Prostate gland (tissue), 2 donors: ENCODE data around the gene FUT7. TPM values are rescaled to one million over a fixed set of nuclear protein-coding genes. Genes with fewer than 3 reads are reported as not detected.
A peak's percentile ranks its signal among the peaks of the same experiment; 100 is the strongest.

Experiments used
- DNase-seq: peaks from one replicate; pipeline ENCODE4 v3.0.0-alpha.2; 2019; ENCODE audit warnings: low spot score
- H3K27ac ChIP-seq, 2 donors: fragments of 200-600 bp; sonication (generic); 2 replicates each; pipeline ENCODE4 v1.5.1; 2017 to 2019
- H3K27me3 ChIP-seq: fragments of 200-600 bp; sonication (generic); replicated peaks from 2 replicates; pipeline ENCODE4 v1.5.1; 2019; ENCODE audit not compliant: insufficient read depth
- H3K36me3 ChIP-seq, 2 donors: fragments of 200-600 bp; sonication (generic); 1 replicate in 1 of 2; 2 replicates in 1 of 2; pipeline versions ENCODE4 v1.5.1 to v1.8.1; 2017 to 2019
- H3K4me1 ChIP-seq: fragments of 200-600 bp; sonication (generic); replicated peaks from 2 replicates; pipeline ENCODE4 v1.5.1; 2019
- H3K4me3 ChIP-seq, 2 donors: fragments of 200-600 bp; sonication (generic); 2 replicates each; pipeline ENCODE4 v1.5.1; 2017 to 2019
- H3K9me3 ChIP-seq: fragments of 200-600 bp; sonication (generic); 2 replicates; pipeline ENCODE4 v1.5.1; 2017
- CTCF ChIP-seq, 4 experiments: fragments of 200-600 bp in 2 of 4; fragments of 450-650 bp in 2 of 4; sonication (generic) in 2 of 4; IDR thresholded peaks; 1 replicate in 3 of 4; 2 replicates in 1 of 4; pipeline ENCODE4 v1.5.1; 2016 to 2019; ENCODE audit warnings: antibody characterized with exemption in 4 of 4, mild to moderate bottlenecking in 2 of 4, moderate library complexity in 2 of 4
- POLR2A ChIP-seq: fragments of 450-650 bp; IDR thresholded peaks from one replicate; pipeline ENCODE4 v1.6.1; 2016; ENCODE audit warnings: antibody characterized with exemption, mild to moderate bottlenecking
- POLR2AphosphoS5 ChIP-seq: sonication (generic); formaldehyde crosslinking; IDR thresholded peaks from one replicate; pipeline ENCODE4 v1.6.1; 2017; ENCODE audit warnings: antibody characterized with exemption
- WGBS: methylation state at CpG from one replicate; pipeline ENCODE4 v1.1.5; 2018; 5-methylcytosine and 5-hydroxymethylcytosine counted together
- intact Hi-C: fragments of 100-400 bp; cut with DNase I; formaldehyde crosslinking; loops from one replicate; pipeline ENCODE4 v1.14.2; 2022
- total RNA-seq, 2 donors: library from RNA; depleted of rRNA; stranded (reverse); fragments of >200 nt; gene quantifications; one replicate each; pipeline ENCODE4 v1.1.0, GENCODE V29; 2016

The FUT7 gene
- total RNA-seq, 2 donors from 2014 or later: 0.57 TPM; not detected in 1

- Histone ChIP-seq H3K36me3 (no peaks in the 10 kb centered on the region), H3K27ac (peak overlapping the region; percentile 56 to 75), H3K4me1 (peaks cover 6% of the 10 kb centered on the region), H3K4me3 (peak overlapping the region; percentile 58 to 65), H3K27me3 (no peaks in the 10 kb centered on the region), H3K9me3 (no peaks in the 10 kb centered on the region)
- intact Hi-C loops: no loop called here
- DNase-seq: no peak
- TF ChIP-seq POLR2A (no peak), POLR2AphosphoS5 (no peak), CTCF (IDR thresholded peaks at IDR 0.05) (no peak)
- WGBS: 16% methylated on average over 30 of the region's 76 CpGs
Observed at GRCh38 chr9:137077758-137078693, 46.1 kb upstream of the FUT7 start.

DNA sequence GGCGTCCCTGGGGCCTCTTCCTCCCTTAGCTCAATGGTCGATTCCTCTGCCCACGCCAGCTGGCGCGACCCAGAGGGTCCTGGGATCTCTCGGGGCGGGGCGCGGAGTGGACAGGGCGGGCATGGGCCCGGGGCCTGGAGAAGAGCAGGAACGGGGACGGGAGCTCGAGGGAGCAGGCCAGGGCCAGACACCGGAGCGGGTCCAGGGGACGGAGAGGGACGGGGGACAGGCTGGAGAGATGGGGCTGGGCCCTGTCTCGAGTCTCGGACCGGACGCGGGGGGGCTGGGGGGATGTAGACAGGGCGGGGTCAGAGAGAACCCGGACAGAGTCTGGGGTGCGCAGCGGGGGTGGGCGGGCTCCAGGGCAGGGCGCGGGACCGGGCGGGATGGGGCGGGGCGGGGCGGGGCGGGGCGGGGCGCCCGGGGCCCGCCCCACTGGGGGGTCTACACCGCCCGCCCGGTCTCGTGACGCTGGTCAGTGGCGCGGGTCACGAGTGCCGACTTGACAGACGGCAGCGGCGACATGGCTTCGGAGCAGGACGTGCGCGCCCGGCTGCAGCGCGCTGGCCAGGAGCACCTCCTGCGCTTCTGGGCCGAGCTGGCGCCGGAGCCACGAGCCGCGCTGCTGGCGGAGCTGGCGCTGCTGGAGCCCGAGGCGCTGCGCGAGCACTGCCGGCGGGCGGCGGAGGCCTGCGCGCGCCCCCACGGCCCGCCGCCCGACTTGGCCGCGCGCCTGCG is 45.3 kb upstream of the FUT7 start, which contains the start of gene UAP1L1:
Gene UAP1L1, plus strand, starts transcription at position 508 of the 738 bp plus-strand sequence. Its CDS starts 16 bp downstream, at position 524.
- intact Hi-C loops: no loop called here
- DNase-seq: peak; percentile 78
- Histone ChIP-seq H3K4me1 (peaks cover 6% of the 10 kb centered on the region), H3K27ac (peak within 1 kb of the TSS; percentile 69 to 75), H3K9me3 (no peaks in the 10 kb centered on the region), H3K4me3 (peak within 1 kb of the TSS; percentile 58 to 65), H3K27me3 (no peaks in the 10 kb centered on the region), H3K36me3 (no peaks in the 10 kb centered on the region)
- WGBS: 5% methylated on average over 57 of the region's 87 CpGs
- TF ChIP-seq CTCF (IDR thresholded peaks at IDR 0.05) (no peak), POLR2A (peak; percentile 59), POLR2AphosphoS5 (peak; percentile 53)

- no peak for DNase-seq
Observed at GRCh38 chr9:137076636-137077009, 44.7 kb upstream of the FUT7 start.

GRCh38 chr9:137075275-137075775 is 43.4 kb upstream of the FUT7 start:
- WGBS: 81% methylated on average over 12 of the region's 12 CpGs
- Histone ChIP-seq H3K27ac (no peak overlapping the region), H3K4me1 (peaks cover 6% of the 10 kb centered on the region), H3K27me3 (no peaks in the 10 kb centered on the region), H3K4me3 (no peak overlapping the region), H3K9me3 (no peaks in the 10 kb centered on the region), H3K36me3 (no peaks in the 10 kb centered on the region)
- TF ChIP-seq POLR2A (no peak), CTCF (IDR thresholded peaks at IDR 0.05) (no peak), POLR2AphosphoS5 (no peak)
- intact Hi-C loops: no loop called here
- no peak for DNase-seq

More at GRCh38 chr9:137076636-137077009, 44.7 kb upstream of the FUT7 start:
- Histone ChIP-seq H3K4me3 (peak overlapping the region; percentile 58 to 65), H3K27ac (peak overlapping the region; percentile 69 to 75), H3K36me3 (no peaks in the 10 kb centered on the region), H3K4me1 (peaks cover 6% of the 10 kb centered on the region), H3K9me3 (no peaks in the 10 kb centered on the region), H3K27me3 (no peaks in the 10 kb centered on the region)
- no peak for TF ChIP-seq POLR2A
- TF ChIP-seq CTCF (IDR thresholded peaks at IDR 0.05): no peak
- TF ChIP-seq POLR2AphosphoS5: no peak
- intact Hi-C loops: no loop called here
- 63% methylated on average over 15 of the region's 15 CpGs for WGBS
